ENCODE results near the gene ACACB. TPM values are rescaled to one million over a fixed set of nuclear protein-coding genes. Genes with fewer than 3 reads are reported as not detected.

The ACACB gene
- total and polyA plus RNA-seq, 2 experiments from 2014 or later = 6.2 to 15.4 TPM

DNA sequence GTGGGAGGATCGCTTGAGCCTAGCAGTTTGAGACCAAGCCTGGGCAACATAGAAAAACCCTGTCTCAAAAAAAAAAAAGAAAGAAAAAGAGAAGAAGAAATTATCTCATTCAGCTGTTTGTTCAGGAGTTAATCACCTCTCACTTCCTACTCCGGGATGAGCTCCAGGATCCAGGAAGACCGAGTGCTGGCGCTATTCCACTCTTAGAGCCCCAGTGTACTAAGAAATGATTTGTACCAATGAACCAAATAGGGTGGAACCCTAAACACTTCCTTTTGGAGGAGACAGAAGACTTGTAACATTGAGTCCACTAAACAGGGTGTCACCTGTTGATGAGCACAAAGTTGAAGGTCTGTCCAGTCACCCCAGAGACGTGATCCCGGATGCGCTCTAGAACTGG, 26.7 kb upstream of the ACACB start (continued):
- TF ChIP-seq, protein P1, sequence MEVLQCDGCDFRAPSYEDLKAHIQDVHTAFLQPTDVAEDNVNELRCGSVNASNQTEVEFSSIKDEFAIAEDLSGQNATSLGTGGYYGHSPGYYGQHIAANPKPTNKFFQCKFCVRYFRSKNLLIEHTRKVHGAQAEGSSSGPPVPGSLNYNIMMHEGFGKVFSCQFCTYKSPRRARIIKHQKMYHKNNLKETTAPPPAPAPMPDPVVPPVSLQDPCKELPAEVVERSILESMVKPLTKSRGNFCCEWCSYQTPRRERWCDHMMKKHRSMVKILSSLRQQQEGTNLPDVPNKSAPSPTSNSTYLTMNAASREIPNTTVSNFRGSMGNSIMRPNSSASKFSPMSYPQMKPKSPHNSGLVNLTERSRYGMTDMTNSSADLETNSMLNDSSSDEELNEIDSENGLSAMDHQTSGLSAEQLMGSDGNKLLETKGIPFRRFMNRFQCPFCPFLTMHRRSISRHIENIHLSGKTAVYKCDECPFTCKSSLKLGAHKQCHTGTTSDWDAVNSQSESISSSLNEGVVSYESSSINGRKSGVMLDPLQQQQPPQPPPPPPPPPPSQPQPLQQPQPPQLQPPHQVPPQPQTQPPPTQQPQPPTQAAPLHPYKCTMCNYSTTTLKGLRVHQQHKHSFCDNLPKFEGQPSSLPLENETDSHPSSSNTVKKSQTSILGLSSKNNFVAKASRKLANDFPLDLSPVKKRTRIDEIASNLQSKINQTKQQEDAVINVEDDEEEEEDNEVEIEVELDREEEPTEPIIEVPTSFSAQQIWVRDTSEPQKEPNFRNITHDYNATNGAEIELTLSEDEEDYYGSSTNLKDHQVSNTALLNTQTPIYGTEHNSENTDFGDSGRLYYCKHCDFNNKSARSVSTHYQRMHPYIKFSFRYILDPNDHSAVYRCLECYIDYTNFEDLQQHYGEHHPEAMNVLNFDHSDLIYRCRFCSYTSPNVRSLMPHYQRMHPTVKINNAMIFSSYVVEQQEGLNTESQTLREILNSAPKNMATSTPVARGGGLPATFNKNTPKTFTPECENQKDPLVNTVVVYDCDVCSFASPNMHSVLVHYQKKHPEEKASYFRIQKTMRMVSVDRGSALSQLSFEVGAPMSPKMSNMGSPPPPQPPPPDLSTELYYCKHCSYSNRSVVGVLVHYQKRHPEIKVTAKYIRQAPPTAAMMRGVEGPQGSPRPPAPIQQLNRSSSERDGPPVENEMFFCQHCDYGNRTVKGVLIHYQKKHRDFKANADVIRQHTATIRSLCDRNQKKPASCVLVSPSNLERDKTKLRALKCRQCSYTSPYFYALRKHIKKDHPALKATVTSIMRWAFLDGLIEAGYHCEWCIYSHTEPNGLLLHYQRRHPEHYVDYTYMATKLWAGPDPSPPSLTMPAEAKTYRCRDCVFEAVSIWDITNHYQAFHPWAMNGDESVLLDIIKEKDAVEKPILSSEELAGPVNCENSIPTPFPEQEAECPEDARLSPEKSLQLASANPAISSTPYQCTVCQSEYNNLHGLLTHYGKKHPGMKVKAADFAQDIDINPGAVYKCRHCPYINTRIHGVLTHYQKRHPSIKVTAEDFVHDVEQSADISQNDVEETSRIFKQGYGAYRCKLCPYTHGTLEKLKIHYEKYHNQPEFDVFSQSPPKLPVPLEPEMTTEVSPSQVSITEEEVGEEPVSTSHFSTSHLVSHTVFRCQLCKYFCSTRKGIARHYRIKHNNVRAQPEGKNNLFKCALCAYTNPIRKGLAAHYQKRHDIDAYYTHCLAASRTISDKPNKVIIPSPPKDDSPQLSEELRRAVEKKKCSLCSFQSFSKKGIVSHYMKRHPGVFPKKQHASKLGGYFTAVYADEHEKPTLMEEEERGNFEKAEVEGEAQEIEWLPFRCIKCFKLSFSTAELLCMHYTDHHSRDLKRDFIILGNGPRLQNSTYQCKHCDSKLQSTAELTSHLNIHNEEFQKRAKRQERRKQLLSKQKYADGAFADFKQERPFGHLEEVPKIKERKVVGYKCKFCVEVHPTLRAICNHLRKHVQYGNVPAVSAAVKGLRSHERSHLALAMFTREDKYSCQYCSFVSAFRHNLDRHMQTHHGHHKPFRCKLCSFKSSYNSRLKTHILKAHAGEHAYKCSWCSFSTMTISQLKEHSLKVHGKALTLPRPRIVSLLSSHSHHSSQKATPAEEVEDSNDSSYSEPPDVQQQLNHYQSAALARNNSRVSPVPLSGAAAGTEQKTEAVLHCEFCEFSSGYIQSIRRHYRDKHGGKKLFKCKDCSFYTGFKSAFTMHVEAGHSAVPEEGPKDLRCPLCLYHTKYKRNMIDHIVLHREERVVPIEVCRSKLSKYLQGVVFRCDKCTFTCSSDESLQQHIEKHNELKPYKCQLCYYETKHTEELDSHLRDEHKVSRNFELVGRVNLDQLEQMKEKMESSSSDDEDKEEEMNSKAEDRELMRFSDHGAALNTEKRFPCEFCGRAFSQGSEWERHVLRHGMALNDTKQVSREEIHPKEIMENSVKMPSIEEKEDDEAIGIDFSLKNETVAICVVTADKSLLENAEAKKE (CRISPR knock-in tag; IDR thresholded peaks at IDR 0.05) = no peak
- TF ChIP-seq, protein P2, sequence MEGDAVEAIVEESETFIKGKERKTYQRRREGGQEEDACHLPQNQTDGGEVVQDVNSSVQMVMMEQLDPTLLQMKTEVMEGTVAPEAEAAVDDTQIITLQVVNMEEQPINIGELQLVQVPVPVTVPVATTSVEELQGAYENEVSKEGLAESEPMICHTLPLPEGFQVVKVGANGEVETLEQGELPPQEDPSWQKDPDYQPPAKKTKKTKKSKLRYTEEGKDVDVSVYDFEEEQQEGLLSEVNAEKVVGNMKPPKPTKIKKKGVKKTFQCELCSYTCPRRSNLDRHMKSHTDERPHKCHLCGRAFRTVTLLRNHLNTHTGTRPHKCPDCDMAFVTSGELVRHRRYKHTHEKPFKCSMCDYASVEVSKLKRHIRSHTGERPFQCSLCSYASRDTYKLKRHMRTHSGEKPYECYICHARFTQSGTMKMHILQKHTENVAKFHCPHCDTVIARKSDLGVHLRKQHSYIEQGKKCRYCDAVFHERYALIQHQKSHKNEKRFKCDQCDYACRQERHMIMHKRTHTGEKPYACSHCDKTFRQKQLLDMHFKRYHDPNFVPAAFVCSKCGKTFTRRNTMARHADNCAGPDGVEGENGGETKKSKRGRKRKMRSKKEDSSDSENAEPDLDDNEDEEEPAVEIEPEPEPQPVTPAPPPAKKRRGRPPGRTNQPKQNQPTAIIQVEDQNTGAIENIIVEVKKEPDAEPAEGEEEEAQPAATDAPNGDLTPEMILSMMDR (conservative IDR thresholded peaks at IDR 0.05; ENCODE audit: low read depth in 2 of 2) = no peak

DNA sequence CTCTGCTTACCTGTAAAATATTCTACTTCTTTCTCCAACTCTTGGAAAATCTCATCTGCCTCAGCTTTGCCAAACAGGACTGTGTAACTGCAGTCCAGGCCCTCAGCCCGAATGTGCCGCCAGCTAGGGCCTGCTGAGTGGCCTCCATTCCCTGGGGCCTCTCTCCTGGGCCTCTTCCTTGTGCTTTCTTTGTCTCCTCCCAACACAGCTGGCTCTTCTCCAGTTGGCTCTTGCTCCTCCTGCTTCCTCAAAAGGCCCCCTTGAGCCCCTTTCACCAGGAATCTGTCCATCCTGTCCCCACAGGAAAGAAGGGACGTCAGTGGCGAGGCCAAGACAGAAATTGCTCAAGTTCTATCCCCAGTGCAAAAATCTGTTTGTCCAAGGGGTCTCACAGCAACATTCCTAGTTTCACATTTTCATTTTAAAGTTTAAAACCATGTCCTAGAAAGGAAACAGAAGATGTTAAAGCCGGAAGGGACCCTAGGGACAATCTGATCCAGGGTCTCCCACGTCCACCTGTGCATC, 23.8 kb upstream of the ACACB start:
- Mint-ChIP-seq H3K4me1 (peaks cover 10% of the 10 kb centered on the region), H3K27ac (no peak overlapping the region), H3K9me3 (no peaks in the 10 kb centered on the region), H3K27me3 (ENCODE audit: insufficient read depth, low read depth, poor library complexity) (peaks cover 15% of the 10 kb centered on the region), H3K36me3 (ENCODE audit: low read depth) (peaks cover 45% of the 10 kb centered on the region), H3K4me3 (peak overlapping the region; percentile 73)
- H2AFZ ChIP-seq = peak overlapping the region; percentile 99
- peak overlapping the region; percentile 52 for H3K4me3 ChIP-seq
- H3K27me3 ChIP-seq (ENCODE audit: insufficient read depth) = peaks cover 6% of the 10 kb centered on the region
- peaks cover 9% of the 10 kb centered on the region; the same call in 1 of the 2 replicates for H3K79me2 ChIP-seq (replicated peaks; ENCODE audit: insufficient read depth)
- ATAC-seq (no peak), DNase-seq (ENCODE audit: low spot score) (no peak)
- no peak overlapping the region for H3K27ac ChIP-seq (ENCODE audit: low read depth)
- H3K36me3 ChIP-seq (ENCODE audit: insufficient read depth) = 0 out of 2 replicates have a peak, but pooled peaks cover 7% of the 10 kb centered on the region
- peaks cover 2% of the 10 kb centered on the region; the same call in 1 of the 2 replicates for H3K9me2 ChIP-seq (ENCODE audit: insufficient read depth)
- 0 out of 2 replicates have a peak, but pooled peaks cover 8% of the 10 kb centered on the region for H3K4me1 ChIP-seq (ENCODE audit: insufficient read depth)
- no peaks in the 10 kb centered on the region for H4K20me1 ChIP-seq (replicated peaks; ENCODE audit: insufficient read depth)
- no peaks in the 10 kb centered on the region for H3F3A ChIP-seq (replicated peaks; ENCODE audit: low read depth)
- H3K4me2 ChIP-seq = peak overlapping the region; percentile 76
- TF ChIP-seq ZNF114 (CRISPR knock-in tag; IDR thresholded peaks at IDR 0.05) (no peak), STAT1 (IDR thresholded peaks at IDR 0.05; ENCODE audit: unreplicated experiment) (no peak), EZH2phosphoT487 (IDR thresholded peaks at IDR 0.05; ENCODE audit: unreplicated experiment) (no peak), POLR2AphosphoS5 (IDR thresholded peaks at IDR 0.05; ENCODE audit: low read depth) (no peak)
- TF ChIP-seq, protein P3, sequence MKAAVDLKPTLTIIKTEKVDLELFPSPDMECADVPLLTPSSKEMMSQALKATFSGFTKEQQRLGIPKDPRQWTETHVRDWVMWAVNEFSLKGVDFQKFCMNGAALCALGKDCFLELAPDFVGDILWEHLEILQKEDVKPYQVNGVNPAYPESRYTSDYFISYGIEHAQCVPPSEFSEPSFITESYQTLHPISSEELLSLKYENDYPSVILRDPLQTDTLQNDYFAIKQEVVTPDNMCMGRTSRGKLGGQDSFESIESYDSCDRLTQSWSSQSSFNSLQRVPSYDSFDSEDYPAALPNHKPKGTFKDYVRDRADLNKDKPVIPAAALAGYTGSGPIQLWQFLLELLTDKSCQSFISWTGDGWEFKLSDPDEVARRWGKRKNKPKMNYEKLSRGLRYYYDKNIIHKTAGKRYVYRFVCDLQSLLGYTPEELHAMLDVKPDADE (IDR thresholded peaks at IDR 0.05) = no peak
- TF ChIP-seq, protein P4, sequence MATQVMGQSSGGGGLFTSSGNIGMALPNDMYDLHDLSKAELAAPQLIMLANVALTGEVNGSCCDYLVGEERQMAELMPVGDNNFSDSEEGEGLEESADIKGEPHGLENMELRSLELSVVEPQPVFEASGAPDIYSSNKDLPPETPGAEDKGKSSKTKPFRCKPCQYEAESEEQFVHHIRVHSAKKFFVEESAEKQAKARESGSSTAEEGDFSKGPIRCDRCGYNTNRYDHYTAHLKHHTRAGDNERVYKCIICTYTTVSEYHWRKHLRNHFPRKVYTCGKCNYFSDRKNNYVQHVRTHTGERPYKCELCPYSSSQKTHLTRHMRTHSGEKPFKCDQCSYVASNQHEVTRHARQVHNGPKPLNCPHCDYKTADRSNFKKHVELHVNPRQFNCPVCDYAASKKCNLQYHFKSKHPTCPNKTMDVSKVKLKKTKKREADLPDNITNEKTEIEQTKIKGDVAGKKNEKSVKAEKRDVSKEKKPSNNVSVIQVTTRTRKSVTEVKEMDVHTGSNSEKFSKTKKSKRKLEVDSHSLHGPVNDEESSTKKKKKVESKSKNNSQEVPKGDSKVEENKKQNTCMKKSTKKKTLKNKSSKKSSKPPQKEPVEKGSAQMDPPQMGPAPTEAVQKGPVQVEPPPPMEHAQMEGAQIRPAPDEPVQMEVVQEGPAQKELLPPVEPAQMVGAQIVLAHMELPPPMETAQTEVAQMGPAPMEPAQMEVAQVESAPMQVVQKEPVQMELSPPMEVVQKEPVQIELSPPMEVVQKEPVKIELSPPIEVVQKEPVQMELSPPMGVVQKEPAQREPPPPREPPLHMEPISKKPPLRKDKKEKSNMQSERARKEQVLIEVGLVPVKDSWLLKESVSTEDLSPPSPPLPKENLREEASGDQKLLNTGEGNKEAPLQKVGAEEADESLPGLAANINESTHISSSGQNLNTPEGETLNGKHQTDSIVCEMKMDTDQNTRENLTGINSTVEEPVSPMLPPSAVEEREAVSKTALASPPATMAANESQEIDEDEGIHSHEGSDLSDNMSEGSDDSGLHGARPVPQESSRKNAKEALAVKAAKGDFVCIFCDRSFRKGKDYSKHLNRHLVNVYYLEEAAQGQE (IDR thresholded peaks at IDR 0.05; ENCODE audit: unreplicated experiment) = no peak

Data from GM23338 (cell line).